ENCODE data around the gene TAC3. TPM values are rescaled to one million over a fixed set of nuclear protein-coding genes. Genes with fewer than 3 reads are reported as not detected.

TAC3 gene
- total RNA-seq, 1 donor from 2014 or later = not detected

DNA sequence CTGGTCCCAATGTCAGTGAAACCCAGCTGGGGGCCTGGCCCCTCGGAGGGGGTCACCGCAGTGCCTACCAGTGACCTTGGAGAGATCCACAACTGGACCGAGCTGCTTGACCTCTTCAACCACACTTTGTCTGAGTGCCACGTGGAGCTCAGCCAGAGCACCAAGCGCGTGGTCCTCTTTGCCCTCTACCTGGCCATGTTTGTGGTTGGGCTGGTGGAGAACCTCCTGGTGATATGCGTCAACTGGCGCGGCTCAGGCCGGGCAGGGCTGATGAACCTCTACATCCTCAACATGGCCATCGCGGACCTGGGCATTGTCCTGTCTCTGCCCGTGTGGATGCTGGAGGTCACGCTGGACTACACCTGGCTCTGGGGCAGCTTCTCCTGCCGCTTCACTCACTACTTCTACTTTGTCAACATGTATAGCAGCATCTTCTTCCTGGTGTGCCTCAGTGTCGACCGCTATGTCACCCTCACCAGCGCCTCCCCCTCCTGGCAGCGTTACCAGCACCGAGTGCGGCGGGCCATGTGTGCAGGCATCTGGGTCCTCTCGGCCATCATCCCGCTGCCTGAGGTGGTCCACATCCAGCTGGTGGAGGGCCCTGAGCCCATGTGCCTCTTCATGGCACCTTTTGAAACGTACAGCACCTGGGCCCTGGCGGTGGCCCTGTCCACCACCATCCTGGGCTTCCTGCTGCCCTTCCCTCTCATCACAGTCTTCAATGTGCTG, 21.0 kb downstream of the TAC3 start:
- Histone ChIP-seq H3K36me3 (peaks cover 13% of the 10 kb centered on the region), H3K9me3 (no peaks in the 10 kb centered on the region), H3K27me3 (ENCODE audit: low read depth) (no peaks in the 10 kb centered on the region), H3K4me1 (peaks cover 30% of the 10 kb centered on the region), H3K4me3 (no peak overlapping the region), H3K27ac (no peak overlapping the region)
- DNase-seq (no peak), ATAC-seq (no peak)
- intact Hi-C loops (cut with DNase I) = no loop called here
- TF ChIP-seq, protein P1, sequence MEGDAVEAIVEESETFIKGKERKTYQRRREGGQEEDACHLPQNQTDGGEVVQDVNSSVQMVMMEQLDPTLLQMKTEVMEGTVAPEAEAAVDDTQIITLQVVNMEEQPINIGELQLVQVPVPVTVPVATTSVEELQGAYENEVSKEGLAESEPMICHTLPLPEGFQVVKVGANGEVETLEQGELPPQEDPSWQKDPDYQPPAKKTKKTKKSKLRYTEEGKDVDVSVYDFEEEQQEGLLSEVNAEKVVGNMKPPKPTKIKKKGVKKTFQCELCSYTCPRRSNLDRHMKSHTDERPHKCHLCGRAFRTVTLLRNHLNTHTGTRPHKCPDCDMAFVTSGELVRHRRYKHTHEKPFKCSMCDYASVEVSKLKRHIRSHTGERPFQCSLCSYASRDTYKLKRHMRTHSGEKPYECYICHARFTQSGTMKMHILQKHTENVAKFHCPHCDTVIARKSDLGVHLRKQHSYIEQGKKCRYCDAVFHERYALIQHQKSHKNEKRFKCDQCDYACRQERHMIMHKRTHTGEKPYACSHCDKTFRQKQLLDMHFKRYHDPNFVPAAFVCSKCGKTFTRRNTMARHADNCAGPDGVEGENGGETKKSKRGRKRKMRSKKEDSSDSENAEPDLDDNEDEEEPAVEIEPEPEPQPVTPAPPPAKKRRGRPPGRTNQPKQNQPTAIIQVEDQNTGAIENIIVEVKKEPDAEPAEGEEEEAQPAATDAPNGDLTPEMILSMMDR (IDR thresholded peaks at IDR 0.05) = no peak

DNA sequence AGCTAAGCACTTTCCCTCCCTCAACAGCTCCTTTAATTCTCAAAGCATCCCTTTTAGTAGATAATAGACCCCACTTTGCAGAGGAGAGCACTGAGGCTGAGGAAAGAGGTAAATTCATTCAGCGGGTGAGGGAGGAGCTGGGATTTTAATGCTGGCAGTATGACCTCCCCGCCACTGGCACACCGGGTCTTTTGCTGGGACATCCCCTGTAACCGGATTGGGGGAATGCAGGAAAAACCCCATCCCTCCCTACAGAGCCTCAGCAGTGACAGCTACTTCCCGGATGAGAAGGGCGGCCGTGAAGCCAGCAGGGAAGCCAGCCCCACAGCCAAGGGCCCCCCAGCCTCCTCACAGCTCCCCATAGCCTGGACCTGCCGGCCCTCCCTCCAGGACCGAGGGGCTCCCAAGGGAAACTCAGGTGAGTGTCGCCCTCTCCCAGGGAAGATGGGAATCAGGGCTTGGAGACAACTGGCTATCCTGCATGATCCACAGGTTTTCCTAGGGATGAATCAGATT, 22.0 kb downstream of the TAC3 start:
- Histone ChIP-seq H3K4me3 (no peak overlapping the region), H3K4me1 (peaks cover 33% of the 10 kb centered on the region), H3K9me3 (no peaks in the 10 kb centered on the region), H3K27me3 (ENCODE audit: low read depth) (no peaks in the 10 kb centered on the region), H3K36me3 (peaks cover 4% of the 10 kb centered on the region), H3K27ac (no peak overlapping the region)
- ATAC-seq (no peak), DNase-seq (no peak)
- TF ChIP-seq, protein P1 (IDR thresholded peaks at IDR 0.05) = no peak
- intact Hi-C loops (cut with DNase I) = no loop called here

DNA sequence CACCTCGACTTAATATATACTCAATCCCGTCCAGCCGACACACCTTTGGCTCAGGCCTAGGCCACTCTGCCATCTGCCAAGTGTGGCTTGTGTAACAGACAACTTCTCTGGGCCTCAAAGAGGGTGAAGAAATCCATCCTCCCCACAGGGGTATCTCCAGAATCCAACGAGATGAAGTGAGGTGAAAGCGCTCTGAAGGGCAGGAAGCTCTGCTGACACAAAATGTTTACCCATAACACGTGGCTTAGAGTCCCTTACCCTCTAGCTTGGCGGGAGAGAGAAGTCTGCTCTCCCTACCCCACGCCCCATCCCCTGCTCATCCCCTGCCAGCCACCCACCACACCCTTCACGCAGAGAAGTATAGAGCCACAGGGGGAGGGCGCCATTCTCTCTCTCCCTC, 23.0 kb downstream of the TAC3 start:
- TF ChIP-seq, protein P1 (IDR thresholded peaks at IDR 0.05) = no peak
- intact Hi-C loops (cut with DNase I) = no loop called here

DNA sequence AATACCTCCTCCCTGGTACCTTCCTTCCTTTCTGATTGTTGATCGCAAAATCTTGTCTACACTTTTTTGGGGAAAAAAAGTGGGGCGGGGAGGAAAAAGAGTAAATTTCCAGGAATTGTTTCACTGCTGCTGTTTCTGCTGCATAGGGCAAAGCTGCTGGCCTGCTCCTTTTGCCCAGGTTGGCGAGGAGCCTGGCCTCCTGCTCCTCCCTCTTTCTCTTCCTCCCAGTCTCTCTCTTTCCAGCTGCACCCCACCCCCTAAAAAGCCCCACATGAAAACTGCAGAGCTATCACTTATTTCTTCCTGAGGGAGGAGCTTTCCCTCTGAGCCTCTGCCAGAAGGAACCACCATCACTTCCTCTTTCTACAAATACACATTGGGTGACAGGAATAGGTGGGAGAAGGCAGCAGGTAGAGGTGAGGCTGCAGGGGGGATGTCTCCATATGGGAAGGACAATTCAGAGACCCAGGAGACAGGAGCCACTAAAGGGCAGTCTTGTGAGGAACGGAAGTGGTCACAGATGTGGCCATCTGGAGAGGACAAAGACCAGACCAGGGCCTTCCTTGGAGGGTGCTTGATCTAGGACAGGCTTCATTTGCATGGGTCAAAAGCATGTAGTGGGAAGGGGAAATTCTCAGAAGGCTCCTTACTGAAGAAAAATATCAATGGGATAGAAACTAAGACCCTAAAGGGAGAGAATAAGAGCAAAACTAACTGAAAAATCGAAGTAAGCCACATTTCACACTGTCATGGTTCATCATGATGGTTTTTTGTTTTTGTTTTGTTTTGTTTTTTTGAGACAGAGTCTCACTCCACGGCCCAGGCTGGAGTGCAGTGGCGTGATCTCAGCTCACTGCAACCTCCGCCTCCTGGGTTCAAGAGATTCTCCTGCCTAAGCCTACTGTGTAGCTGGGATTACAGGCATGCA, 24.7 kb downstream of the TAC3 start:
- DNase-seq (peak; percentile 55), ATAC-seq (peak; percentile 28 to 34)
- no peaks in the 10 kb centered on the region for H3K9me3 ChIP-seq
- no peaks in the 10 kb centered on the region for H3K36me3 ChIP-seq
- H3K27me3 ChIP-seq (ENCODE audit: low read depth) = no peaks in the 10 kb centered on the region
- H3K27ac ChIP-seq = peak overlapping the region; percentile 24
- H3K4me1 ChIP-seq = peaks cover 54% of the 10 kb centered on the region
- intact Hi-C loops (cut with DNase I) = no loop called here
- H3K4me3 ChIP-seq = no peak overlapping the region
- TF ChIP-seq, protein P1 (IDR thresholded peaks at IDR 0.05) = no peak

More for the DNA sequence above, 23.0 kb downstream of the TAC3 start:
- H3K27me3 ChIP-seq (ENCODE audit: low read depth) = no peaks in the 10 kb centered on the region
- H3K4me1 ChIP-seq = peaks cover 36% of the 10 kb centered on the region
- no peak overlapping the region for H3K27ac ChIP-seq
- no peak for DNase-seq
- H3K9me3 ChIP-seq = no peaks in the 10 kb centered on the region
- no peak for ATAC-seq
- H3K36me3 ChIP-seq = no peaks in the 10 kb centered on the region
- H3K4me3 ChIP-seq = no peak overlapping the region

DNA sequence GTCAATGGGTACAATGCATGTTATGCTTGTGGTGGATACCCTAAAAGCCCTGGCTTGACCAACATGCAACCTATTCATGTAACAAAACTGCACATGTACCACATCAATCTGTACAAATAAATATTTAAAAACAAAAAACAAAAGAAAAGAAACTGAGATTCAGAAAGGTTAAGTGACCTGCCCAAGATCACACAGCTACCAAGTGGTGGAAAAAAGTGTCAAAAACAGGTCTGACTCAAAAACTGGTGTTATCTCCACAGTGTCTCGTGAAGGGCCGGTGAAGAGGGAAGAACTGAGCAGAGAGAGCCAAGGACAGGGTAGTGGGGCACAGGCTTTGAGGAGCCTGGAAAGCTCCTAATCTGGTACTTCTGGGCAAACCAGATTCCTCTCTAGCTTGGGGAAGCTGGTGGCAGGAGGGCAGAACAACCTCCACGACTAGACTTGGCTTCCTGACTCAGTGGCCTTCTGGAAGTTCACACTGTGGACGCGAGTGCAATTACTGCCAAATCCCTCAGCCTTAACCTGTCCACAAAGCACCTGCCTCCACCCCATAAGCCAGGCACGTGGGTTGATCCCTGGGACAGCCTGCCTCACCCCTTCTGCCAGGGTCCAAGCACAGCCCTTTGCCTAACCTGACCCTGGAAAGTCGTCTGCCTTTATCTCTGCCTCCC, 25.5 kb downstream of the TAC3 start:
- H3K27ac ChIP-seq = no peak overlapping the region
- no peaks in the 10 kb centered on the region for H3K9me3 ChIP-seq
- peaks cover 54% of the 10 kb centered on the region for H3K4me1 ChIP-seq
- ATAC-seq (no peak), DNase-seq (no peak)
- H3K36me3 ChIP-seq = no peaks in the 10 kb centered on the region
- intact Hi-C loops (cut with DNase I) = no loop called here
- no peak overlapping the region for H3K4me3 ChIP-seq
- TF ChIP-seq, protein P1 (IDR thresholded peaks at IDR 0.05) = no peak
- no peaks in the 10 kb centered on the region for H3K27me3 ChIP-seq (ENCODE audit: low read depth)

Data from lower lobe of right lung (tissue), 2 donors.